ENCODE measurements around the gene ARL6. TPM values are rescaled to one million over a fixed set of nuclear protein-coding genes. Genes with fewer than 3 reads are reported as not detected.
"Not testable (repeated sequence)": the region's sequence is repeated elsewhere in the genome, so short reads cannot be mapped to it uniquely, and the experiment has no call there.

The ARL6 gene
- total and polyA plus RNA-seq, 2 donors = 3.8 to 5.8 TPM

GRCh38 chr3:97825101-97825500 is 60.5 kb downstream of the ARL6 start:
- Histone ChIP-seq H3K4me1 (ENCODE audit: control insufficient read depth in 2 of 2, insufficient read depth in 2 of 2, low read length in 2 of 2) (peaks cover 2 to 17% of the 10 kb centered on the region in 2 donors), H3K27me3 (ENCODE audit: control insufficient read depth in 2 of 2, insufficient read depth in 1 of 2, low read length in 1 of 2) (peaks cover 8 to 38% of the 10 kb centered on the region in 2 donors), H3K36me3 (ENCODE audit: control insufficient read depth in 2 of 2, insufficient read depth in 2 of 2, low read length in 1 of 2) (no peaks in the 10 kb centered on the region), H3K4me3 (ENCODE audit: low read length in 2 of 2) (no peak overlapping the region), H3K27ac (ENCODE audit: low read depth in 1 of 2, low read length in 1 of 2) (no peak overlapping the region), H3K9me3 (ENCODE audit: control insufficient read depth in 2 of 2, insufficient read depth in 1 of 2, low read length in 1 of 2) (no peaks in the 10 kb centered on the region)
- 95% methylated on average over 1 of the region's 1 CpG for WGBS
- no peak for DNase-seq (ENCODE audit: low read depth in 6 of 9, low spot score in 9 of 9)

- peaks cover 0 to 2% of the 10 kb centered on the region in 2 donors for H3K4me1 ChIP-seq (ENCODE audit: control insufficient read depth in 2 of 2, insufficient read depth in 2 of 2, low read length in 2 of 2)
- H3K36me3 ChIP-seq (ENCODE audit: control insufficient read depth in 2 of 2, insufficient read depth in 2 of 2, low read length in 1 of 2) = no peaks in the 10 kb centered on the region
- WGBS = 98% methylated on average over 2 of the region's 2 CpGs
- H3K9me3 ChIP-seq (ENCODE audit: control insufficient read depth in 2 of 2, insufficient read depth in 1 of 2, low read length in 1 of 2) = no peaks in the 10 kb centered on the region
- H3K27me3 ChIP-seq (ENCODE audit: control insufficient read depth in 2 of 2, insufficient read depth in 1 of 2, low read length in 1 of 2) = peaks cover 3 to 16% of the 10 kb centered on the region in 2 donors
- no peak overlapping the region for H3K27ac ChIP-seq (ENCODE audit: low read depth in 1 of 2, low read length in 1 of 2)
- H3K4me3 ChIP-seq (ENCODE audit: low read length in 2 of 2) = no peak overlapping the region
- no peak for DNase-seq (ENCODE audit: low read depth in 6 of 9, low spot score in 9 of 9)
Measured at GRCh38 chr3:97827741-97828471, 63.3 kb downstream of the ARL6 start.

- Histone ChIP-seq H3K9me3 (ENCODE audit: control insufficient read depth in 2 of 2, insufficient read depth in 1 of 2, low read length in 1 of 2) (no peaks in the 10 kb centered on the region), H3K27me3 (ENCODE audit: control insufficient read depth in 2 of 2, insufficient read depth in 1 of 2, low read length in 1 of 2) (peaks cover 0 to 4% of the 10 kb centered on the region in 2 donors), H3K4me3 (ENCODE audit: low read length in 2 of 2) (no peak overlapping the region), H3K36me3 (ENCODE audit: control insufficient read depth in 2 of 2, insufficient read depth in 2 of 2, low read length in 1 of 2) (no peaks in the 10 kb centered on the region), H3K27ac (ENCODE audit: low read depth in 1 of 2, low read length in 1 of 2) (no peak overlapping the region), H3K4me1 (ENCODE audit: control insufficient read depth in 2 of 2, insufficient read depth in 2 of 2, low read length in 2 of 2) (no peaks in the 10 kb centered on the region)
- no peak for DNase-seq (ENCODE audit: low read depth in 6 of 9, low spot score in 9 of 9)
- 92% methylated on average over 2 of the region's 2 CpGs for WGBS
Measured at GRCh38 chr3:97829198-97829597, 64.6 kb downstream of the ARL6 start.

- no peaks in the 10 kb centered on the region for H3K36me3 ChIP-seq (ENCODE audit: control insufficient read depth in 2 of 2, insufficient read depth in 2 of 2, low read length in 1 of 2)
- no peaks in the 10 kb centered on the region for H3K4me1 ChIP-seq (ENCODE audit: control insufficient read depth in 2 of 2, insufficient read depth in 2 of 2, low read length in 2 of 2)
- no peak overlapping the region for H3K27ac ChIP-seq (ENCODE audit: low read depth in 1 of 2, low read length in 1 of 2)
- no peaks in the 10 kb centered on the region for H3K27me3 ChIP-seq (ENCODE audit: control insufficient read depth in 2 of 2, insufficient read depth in 1 of 2, low read length in 1 of 2)
- no peaks in the 10 kb centered on the region for H3K9me3 ChIP-seq (ENCODE audit: control insufficient read depth in 2 of 2, insufficient read depth in 1 of 2, low read length in 1 of 2)
- no peak overlapping the region for H3K4me3 ChIP-seq (ENCODE audit: low read length in 2 of 2)
- WGBS = 94% methylated on average over 2 of the region's 2 CpGs
- no peak for DNase-seq (ENCODE audit: low read depth in 6 of 9, low spot score in 9 of 9)
Measured at GRCh38 chr3:97830638-97831037, 66.1 kb downstream of the ARL6 start.

GRCh38 chr3:97831140-97831539 is 66.6 kb downstream of the ARL6 start:
- no peaks in the 10 kb centered on the region for H3K4me1 ChIP-seq (ENCODE audit: control insufficient read depth in 2 of 2, insufficient read depth in 2 of 2, low read length in 2 of 2)
- no peak for DNase-seq (ENCODE audit: low read depth in 6 of 9, low spot score in 9 of 9)
- H3K27ac ChIP-seq (ENCODE audit: low read depth in 1 of 2, low read length in 1 of 2) = no peak overlapping the region
- no peaks in the 10 kb centered on the region for H3K9me3 ChIP-seq (ENCODE audit: control insufficient read depth in 2 of 2, insufficient read depth in 1 of 2, low read length in 1 of 2)
- WGBS = 96% methylated on average over 1 of the region's 1 CpG
- no peak overlapping the region for H3K4me3 ChIP-seq (ENCODE audit: low read length in 2 of 2)
- no peaks in the 10 kb centered on the region for H3K27me3 ChIP-seq (ENCODE audit: control insufficient read depth in 2 of 2, insufficient read depth in 1 of 2, low read length in 1 of 2)
- no peaks in the 10 kb centered on the region for H3K36me3 ChIP-seq (ENCODE audit: control insufficient read depth in 2 of 2, insufficient read depth in 2 of 2, low read length in 1 of 2)

GRCh38 chr3:97833184-97833583 is 68.6 kb downstream of the ARL6 start:
- H3K4me1 ChIP-seq (ENCODE audit: control insufficient read depth in 2 of 2, insufficient read depth in 2 of 2, low read length in 2 of 2); H3K9me3 ChIP-seq (ENCODE audit: control insufficient read depth in 2 of 2, insufficient read depth in 1 of 2, low read length in 1 of 2); H3K36me3 ChIP-seq (ENCODE audit: control insufficient read depth in 2 of 2, insufficient read depth in 2 of 2, low read length in 1 of 2); H3K27ac ChIP-seq (ENCODE audit: low read depth in 1 of 2, low read length in 1 of 2); H3K4me3 ChIP-seq (ENCODE audit: low read length in 2 of 2); H3K27me3 ChIP-seq (ENCODE audit: control insufficient read depth in 2 of 2, insufficient read depth in 1 of 2, low read length in 1 of 2); DNase-seq (ENCODE audit: low read depth in 6 of 9, low spot score in 9 of 9): not testable (repeated sequence)
- WGBS = 98% methylated on average over 4 of the region's 4 CpGs

- Histone ChIP-seq H3K27me3 (ENCODE audit: control insufficient read depth in 2 of 2, insufficient read depth in 1 of 2, low read length in 1 of 2) (no peaks in the 10 kb centered on the region), H3K4me1 (ENCODE audit: control insufficient read depth in 2 of 2, insufficient read depth in 2 of 2, low read length in 2 of 2) (no peaks in the 10 kb centered on the region), H3K36me3 (ENCODE audit: control insufficient read depth in 2 of 2, insufficient read depth in 2 of 2, low read length in 1 of 2) (no peaks in the 10 kb centered on the region), H3K4me3 (ENCODE audit: low read length in 2 of 2) (no peak overlapping the region), H3K27ac (ENCODE audit: low read depth in 1 of 2, low read length in 1 of 2) (no peak overlapping the region), H3K9me3 (ENCODE audit: control insufficient read depth in 2 of 2, insufficient read depth in 1 of 2, low read length in 1 of 2) (no peaks in the 10 kb centered on the region)
- 96% methylated on average over 5 of the region's 5 CpGs for WGBS
- no peak for DNase-seq (ENCODE audit: low read depth in 6 of 9, low spot score in 9 of 9)
Measured at GRCh38 chr3:97835761-97836160, 71.2 kb downstream of the ARL6 start.

GRCh38 chr3:97838393-97838792 is 73.8 kb downstream of the ARL6 start:
- Histone ChIP-seq H3K9me3 (ENCODE audit: control insufficient read depth in 2 of 2, insufficient read depth in 1 of 2, low read length in 1 of 2) (no peaks in the 10 kb centered on the region), H3K27me3 (ENCODE audit: control insufficient read depth in 2 of 2, insufficient read depth in 1 of 2, low read length in 1 of 2) (no peaks in the 10 kb centered on the region), H3K4me1 (ENCODE audit: control insufficient read depth in 2 of 2, insufficient read depth in 2 of 2, low read length in 2 of 2) (no peaks in the 10 kb centered on the region), H3K27ac (ENCODE audit: low read depth in 1 of 2, low read length in 1 of 2) (no peak overlapping the region), H3K4me3 (ENCODE audit: low read length in 2 of 2) (no peak overlapping the region), H3K36me3 (ENCODE audit: control insufficient read depth in 2 of 2, insufficient read depth in 2 of 2, low read length in 1 of 2) (no peaks in the 10 kb centered on the region)
- 96% methylated on average over 3 of the region's 3 CpGs for WGBS
- DNase-seq (ENCODE audit: low read depth in 6 of 9, low spot score in 9 of 9) = no peak

GRCh38 chr3:97839944-97840343 is 75.4 kb downstream of the ARL6 start:
- H3K27ac ChIP-seq (ENCODE audit: low read depth in 1 of 2, low read length in 1 of 2) = no peak overlapping the region
- no peak for DNase-seq (ENCODE audit: low read depth in 6 of 9, low spot score in 9 of 9)
- WGBS = 95% methylated on average over 2 of the region's 2 CpGs
- H3K4me1 ChIP-seq (ENCODE audit: control insufficient read depth in 2 of 2, insufficient read depth in 2 of 2, low read length in 2 of 2) = no peaks in the 10 kb centered on the region
- no peak overlapping the region for H3K4me3 ChIP-seq (ENCODE audit: low read length in 2 of 2)
- no peaks in the 10 kb centered on the region for H3K9me3 ChIP-seq (ENCODE audit: control insufficient read depth in 2 of 2, insufficient read depth in 1 of 2, low read length in 1 of 2)
- H3K27me3 ChIP-seq (ENCODE audit: control insufficient read depth in 2 of 2, insufficient read depth in 1 of 2, low read length in 1 of 2) = no peaks in the 10 kb centered on the region
- no peaks in the 10 kb centered on the region for H3K36me3 ChIP-seq (ENCODE audit: control insufficient read depth in 2 of 2, insufficient read depth in 2 of 2, low read length in 1 of 2)
